Mammary epithelial cell (primary cell): ENCODE results near the gene ARHGDIB.

Experiments
- EZH2 ChIP-seq: IDR thresholded peaks from 2 replicates; pipeline ENCODE4 v1.6.1; 2012; ENCODE audit warnings: low read length, inconsistent platforms, borderline replicate concordance
- TF ChIP-seq, protein P1 (sequence below), 2 donors: IDR thresholded peaks in 1 of 2; conservative IDR thresholded peaks in 1 of 2; 2 replicates each; pipeline ENCODE4 v1.5.1; 2011 to 2012; ENCODE audit warnings: inconsistent platforms in 2 of 2, low read length in 2 of 2, mild to moderate bottlenecking in 2 of 2, control low read depth in 1 of 2, low read depth in 1 of 2; ENCODE audit not compliant: insufficient read depth in 1 of 2; ENCODE audit errors: extremely low read depth in 1 of 2

DNA sequence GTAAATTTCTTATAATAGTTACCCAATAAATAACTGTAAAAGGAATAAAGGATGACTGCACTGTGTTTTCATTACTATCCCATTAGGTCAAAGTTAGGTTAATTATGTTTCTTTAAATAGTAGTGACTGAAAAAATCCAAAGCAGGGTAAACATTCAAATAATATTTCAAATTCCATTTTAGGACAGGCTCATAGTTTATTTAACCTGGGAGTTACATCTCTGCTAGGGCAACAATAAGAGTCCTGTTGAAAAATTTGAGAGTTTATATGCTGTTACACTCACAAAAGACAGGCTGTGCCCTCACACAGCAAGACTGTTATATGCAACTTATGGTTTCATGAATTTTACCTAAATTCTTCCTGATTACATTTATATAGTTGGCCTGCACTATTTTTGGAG, 31.1 kb downstream of the ARHGDIB start:
- TF ChIP-seq, protein P1, sequence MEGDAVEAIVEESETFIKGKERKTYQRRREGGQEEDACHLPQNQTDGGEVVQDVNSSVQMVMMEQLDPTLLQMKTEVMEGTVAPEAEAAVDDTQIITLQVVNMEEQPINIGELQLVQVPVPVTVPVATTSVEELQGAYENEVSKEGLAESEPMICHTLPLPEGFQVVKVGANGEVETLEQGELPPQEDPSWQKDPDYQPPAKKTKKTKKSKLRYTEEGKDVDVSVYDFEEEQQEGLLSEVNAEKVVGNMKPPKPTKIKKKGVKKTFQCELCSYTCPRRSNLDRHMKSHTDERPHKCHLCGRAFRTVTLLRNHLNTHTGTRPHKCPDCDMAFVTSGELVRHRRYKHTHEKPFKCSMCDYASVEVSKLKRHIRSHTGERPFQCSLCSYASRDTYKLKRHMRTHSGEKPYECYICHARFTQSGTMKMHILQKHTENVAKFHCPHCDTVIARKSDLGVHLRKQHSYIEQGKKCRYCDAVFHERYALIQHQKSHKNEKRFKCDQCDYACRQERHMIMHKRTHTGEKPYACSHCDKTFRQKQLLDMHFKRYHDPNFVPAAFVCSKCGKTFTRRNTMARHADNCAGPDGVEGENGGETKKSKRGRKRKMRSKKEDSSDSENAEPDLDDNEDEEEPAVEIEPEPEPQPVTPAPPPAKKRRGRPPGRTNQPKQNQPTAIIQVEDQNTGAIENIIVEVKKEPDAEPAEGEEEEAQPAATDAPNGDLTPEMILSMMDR (conservative IDR thresholded peaks at IDR 0.05 in 1 of 2, IDR thresholded peaks at IDR 0.05 in 1 of 2; ENCODE audit: extremely low read depth in 1 of 2, insufficient read depth in 1 of 2, low read depth in 1 of 2, low read length in 2 of 2): no peak
- no peak for TF ChIP-seq EZH2
